ENCODE results near the gene PTPRT.

The PTPRT gene

GRCh38 chr20:42376131-42376530, 813.6 kb downstream of the PTPRT start:
- DNase-seq (ENCODE audit: low read depth), result no peak

- DNase-seq (ENCODE audit: low read depth), result no peak
Observed at GRCh38 chr20:42373049-42373448, 816.7 kb downstream of the PTPRT start.

- no peak for DNase-seq (ENCODE audit: low read depth)
Observed at GRCh38 chr20:42370075-42370474, 819.6 kb downstream of the PTPRT start.

- DNase-seq (ENCODE audit: low read depth), result no peak
Observed at GRCh38 chr20:42368910-42369309, 820.8 kb downstream of the PTPRT start.

- DNase-seq (ENCODE audit: low read depth), result no peak
Observed at GRCh38 chr20:42366626-42367025, 823.1 kb downstream of the PTPRT start.

- DNase-seq (ENCODE audit: low read depth), result no peak
Observed at GRCh38 chr20:42364446-42364845, 825.3 kb downstream of the PTPRT start.

GRCh38 chr20:42361402-42361970, 828.2 kb downstream of the PTPRT start:
- DNase-seq (ENCODE audit: low read depth), result no peak

GRCh38 chr20:42360621-42361020, 829.1 kb downstream of the PTPRT start:
- no peak for DNase-seq (ENCODE audit: low read depth)

- no peak for DNase-seq (ENCODE audit: low read depth)
Observed at GRCh38 chr20:42359617-42360016, 830.1 kb downstream of the PTPRT start.

- DNase-seq (ENCODE audit: low read depth), result no peak
Observed at GRCh38 chr20:42352096-42352495, 837.6 kb downstream of the PTPRT start.

GRCh38 chr20:42350521-42350920, 839.2 kb downstream of the PTPRT start:
- no peak for DNase-seq (ENCODE audit: low read depth)

GRCh38 chr20:42346189-42347170, 843.2 kb downstream of the PTPRT start:
- no peak for DNase-seq (ENCODE audit: low read depth)

GRCh38 chr20:42341654-42342053, 848.1 kb downstream of the PTPRT start:
- DNase-seq (ENCODE audit: low read depth), result no peak

GRCh38 chr20:42340368-42340767, 849.3 kb downstream of the PTPRT start:
- DNase-seq (ENCODE audit: low read depth), result no peak

- no peak for DNase-seq (ENCODE audit: low read depth)
Observed at GRCh38 chr20:42338294-42339201, 851.2 kb downstream of the PTPRT start.

GRCh38 chr20:42336576-42336975, 853.1 kb downstream of the PTPRT start:
- no peak for DNase-seq (ENCODE audit: low read depth)

- no peak for DNase-seq (ENCODE audit: low read depth)
Observed at GRCh38 chr20:42319252-42320013, 870.3 kb downstream of the PTPRT start.

GRCh38 chr20:42313704-42314103, 876.0 kb downstream of the PTPRT start:
- DNase-seq (ENCODE audit: low read depth), result no peak

GRCh38 chr20:42309050-42309449, 880.7 kb downstream of the PTPRT start:
- DNase-seq (ENCODE audit: low read depth), result no peak

GRCh38 chr20:42308171-42308570, 881.5 kb downstream of the PTPRT start:
- DNase-seq (ENCODE audit: low read depth), result no peak

GRCh38 chr20:42295592-42295991, 894.1 kb downstream of the PTPRT start:
- DNase-seq (ENCODE audit: low read depth), result no peak

- no peak for DNase-seq (ENCODE audit: low read depth)
Observed at GRCh38 chr20:42294976-42295375, 894.7 kb downstream of the PTPRT start.

All from GM04504 (cell line).